H7 (cell line): ENCODE results near the gene TMEM52. TPM values are rescaled to one million over a fixed set of nuclear protein-coding genes. Genes with fewer than 3 reads are reported as not detected.

Experiments
- DNase-seq: peaks from one replicate; pipeline ENCODE4 v3.0.0; 2012
- H3K27me3 ChIP-seq: 2 replicates; pipeline ENCODE4 v1.6.0; 2011; ENCODE audit warnings: mild to moderate bottlenecking, low read length; ENCODE audit not compliant: control insufficient read depth, insufficient read depth
- H3K36me3 ChIP-seq: replicated peaks from 2 replicates; pipeline ENCODE4 v1.5.1; 2011; ENCODE audit warnings: low read length; ENCODE audit not compliant: control insufficient read depth, insufficient read depth
- H3K4me3 ChIP-seq: 2 replicates; pipeline ENCODE4 v1.5.1; 2011; ENCODE audit warnings: low read depth, mild to moderate bottlenecking, control low read depth, low read length, moderate library complexity; ENCODE audit not compliant: insufficient read depth
- total RNA-seq: library from RNA; depleted of rRNA; stranded (reverse); fragments of >200 nt; shearing (Covaris generic); gene quantifications from 2 replicates; pipeline ENCODE4 v1.2.3, GENCODE V29; 2014

The TMEM52 gene
- total RNA-seq, 1 experiment from 2014 or later, result 24.1 TPM

GRCh38 chr1:1925437-1926345 is 6.6 kb upstream of the TMEM52 start:
- no peaks in the 10 kb centered on the region for H3K36me3 ChIP-seq
- DNase-seq, result no peak
- no peaks in the 10 kb centered on the region for H3K27me3 ChIP-seq
- H3K4me3 ChIP-seq, result no peak overlapping the region

GRCh38 chr1:1924849-1925248 is 5.8 kb upstream of the TMEM52 start:
- H3K36me3 ChIP-seq, result no peaks in the 10 kb centered on the region
- peaks cover 3% of the 10 kb centered on the region for H3K27me3 ChIP-seq

GRCh38 chr1:1924386-1924785 is 5.3 kb upstream of the TMEM52 start:
- no peak overlapping the region for H3K4me3 ChIP-seq
- no peaks in the 10 kb centered on the region for H3K36me3 ChIP-seq
- H3K27me3 ChIP-seq, result peaks cover 4% of the 10 kb centered on the region
- no peak for DNase-seq

More at GRCh38 chr1:1924849-1925248, 5.8 kb upstream of the TMEM52 start:
- no peak for DNase-seq
- H3K4me3 ChIP-seq, result no peak overlapping the region

GRCh38 chr1:1922956-1923833 is 4.1 kb upstream of the TMEM52 start:
- Histone ChIP-seq H3K27me3 (peaks cover 8% of the 10 kb centered on the region), H3K4me3 (no peak overlapping the region), H3K36me3 (no peaks in the 10 kb centered on the region)
- DNase-seq, result no peak

GRCh38 chr1:1922702-1922955 is 3.5 kb upstream of the TMEM52 start:
- Histone ChIP-seq H3K36me3 (no peaks in the 10 kb centered on the region), H3K27me3 (peaks cover 10% of the 10 kb centered on the region), H3K4me3 (no peak overlapping the region)
- no peak for DNase-seq

GRCh38 chr1:1921901-1922701 is 3.0 kb upstream of the TMEM52 start:
- DNase-seq, result no peak
- H3K36me3 ChIP-seq, result no peaks in the 10 kb centered on the region
- H3K4me3 ChIP-seq, result no peak overlapping the region
- H3K27me3 ChIP-seq, result peaks cover 10% of the 10 kb centered on the region

- no peak for DNase-seq
- Histone ChIP-seq H3K27me3 (peaks cover 10% of the 10 kb centered on the region), H3K36me3 (no peaks in the 10 kb centered on the region), H3K4me3 (no peak overlapping the region)
Measured at GRCh38 chr1:1921459-1921862, 2.4 kb upstream of the TMEM52 start.

- Histone ChIP-seq H3K36me3 (no peaks in the 10 kb centered on the region), H3K4me3 (no peak overlapping the region), H3K27me3 (peaks cover 10% of the 10 kb centered on the region)
- DNase-seq, result no peak
Measured at GRCh38 chr1:1920608-1921458, 1.8 kb upstream of the TMEM52 start.

- no peak for DNase-seq
- H3K27me3 ChIP-seq, result peaks cover 10% of the 10 kb centered on the region
- no peaks in the 10 kb centered on the region for H3K36me3 ChIP-seq
- peak overlapping the region; percentile 43 for H3K4me3 ChIP-seq
Measured at GRCh38 chr1:1920057-1920607, 1.1 kb upstream of the TMEM52 start.

- H3K36me3 ChIP-seq, result no peaks in the 10 kb centered on the region
- DNase-seq, result peak; percentile 100
- peak overlapping the region; percentile 71 for H3K4me3 ChIP-seq
- H3K27me3 ChIP-seq, result peaks cover 10% of the 10 kb centered on the region
Measured at GRCh38 chr1:1919304-1920056, 401 bp upstream of the TMEM52 start.

- peaks cover 10% of the 10 kb centered on the region for H3K27me3 ChIP-seq
- no peaks in the 10 kb centered on the region for H3K36me3 ChIP-seq
- peak overlapping the region; percentile 71 for H3K4me3 ChIP-seq
- no peak for DNase-seq
Measured at GRCh38 chr1:1917995-1918900, 831 bp downstream of the TMEM52 start.

- DNase-seq, result no peak
- no peaks in the 10 kb centered on the region for H3K36me3 ChIP-seq
- peaks cover 10% of the 10 kb centered on the region for H3K27me3 ChIP-seq
- H3K4me3 ChIP-seq, result no peak overlapping the region
Measured at GRCh38 chr1:1917304-1917976, 1.6 kb downstream of the TMEM52 start.
